HG03439 (cell line): ENCODE results near the gene MGST3.
A peak's percentile ranks its signal among the peaks of the same experiment; 100 is the strongest.
"Not testable (repeated sequence)": the region's sequence is repeated elsewhere in the genome, so short reads cannot be mapped to it uniquely, and the experiment has no call there.

ENCODE experiments used
- ATAC-seq: cut with Tn5 transposase; IDR thresholded peaks from one replicate; pipeline ENCODE4 v1.9.1; 2021; ENCODE audit warnings: mild to moderate bottlenecking, moderate library complexity; ENCODE audit not compliant: unreplicated experiment

Gene MGST3

GRCh38 chr1:165630629-165631341, at the start of gene MGST3:
Gene MGST3, plus strand, starts transcription at chr1:165631234. Its CDS starts 18,614 bp downstream, at chr1:165649848.
- ATAC-seq = peak; percentile 89

DNA sequence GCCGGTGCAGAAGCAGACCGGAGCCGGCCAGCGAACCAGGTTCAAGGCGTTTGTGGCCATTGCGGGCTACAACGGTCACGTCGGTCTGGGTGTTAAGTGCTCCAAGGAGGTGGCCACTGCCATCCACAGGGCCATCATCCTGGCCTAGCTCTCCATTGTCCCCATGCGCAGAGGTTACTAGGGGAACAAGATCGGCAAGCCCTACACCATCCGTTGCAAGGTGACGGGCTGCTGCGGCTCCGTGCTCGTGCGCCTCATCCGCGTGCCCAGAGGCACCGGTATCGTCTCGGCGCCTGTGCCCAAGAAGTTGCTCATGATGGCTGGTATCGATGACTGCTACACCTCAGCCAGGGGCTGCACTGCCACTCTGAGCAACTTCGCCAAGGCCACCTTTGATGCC, 49.1 kb upstream of the MGST3 start:
- no peak for ATAC-seq

GRCh38 chr1:165586398-165586797, 44.6 kb upstream of the MGST3 start:
- no peak for ATAC-seq

DNA sequence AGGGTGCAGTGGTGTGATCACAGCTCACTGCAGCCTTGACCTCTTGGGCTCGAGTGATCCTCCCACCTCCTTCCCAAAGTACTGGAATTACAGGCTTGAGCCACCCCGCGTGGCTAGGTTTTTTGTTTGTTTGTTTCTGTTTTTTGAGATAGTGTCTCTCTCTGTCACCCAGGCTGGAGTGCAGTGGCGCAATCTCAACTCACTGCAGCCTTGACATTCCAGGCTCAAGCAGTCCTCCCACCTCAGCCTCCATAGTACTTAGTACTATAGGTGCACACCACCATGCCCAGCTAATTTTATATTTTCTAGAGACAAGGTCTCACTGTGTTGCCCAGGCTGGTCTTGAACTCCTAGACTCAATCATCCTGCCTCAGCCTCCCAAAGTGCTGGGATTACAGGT, 39.6 kb upstream of the MGST3 start:
- not testable (repeated sequence) for ATAC-seq

DNA sequence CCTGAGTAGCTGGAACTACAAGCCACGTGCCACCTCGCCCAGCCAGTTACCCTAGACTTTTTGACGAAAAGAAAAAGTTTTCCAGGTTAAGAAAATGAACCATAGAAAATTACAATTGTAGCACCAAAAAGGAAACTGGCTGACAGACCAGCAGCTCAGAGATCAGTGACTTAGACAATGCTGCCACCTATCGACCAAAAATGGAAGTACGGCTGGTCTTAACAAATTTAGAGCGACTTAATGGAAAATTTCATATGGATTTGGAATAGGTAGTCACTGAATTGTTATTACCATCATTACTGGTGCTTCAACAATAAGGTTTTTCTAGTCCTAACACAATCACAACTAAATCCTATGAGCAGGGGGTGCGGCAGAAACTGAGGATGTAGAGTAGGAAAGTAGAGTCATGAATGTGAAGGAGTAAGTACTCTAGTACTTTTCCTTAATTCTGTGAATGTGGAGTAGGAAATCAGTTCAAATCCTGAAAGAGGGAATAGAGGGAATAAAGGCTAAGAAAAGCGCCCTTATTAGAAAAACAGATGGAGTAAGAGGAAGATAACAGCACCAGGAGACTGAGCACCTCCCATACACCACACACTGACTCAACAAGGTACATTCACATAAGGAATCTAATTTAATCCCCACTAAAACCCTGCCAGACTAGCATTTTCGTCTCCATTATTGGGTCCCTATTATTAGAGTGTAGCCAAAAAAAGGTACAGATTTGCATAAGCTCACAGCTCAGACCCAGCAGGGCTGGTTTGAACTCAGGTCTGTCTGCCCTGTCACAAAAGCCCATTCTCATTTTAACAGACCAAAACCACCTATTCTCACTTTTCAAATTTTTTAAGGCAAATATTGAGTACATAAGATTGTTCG, 37.9 kb upstream of the MGST3 start:
- no peak for ATAC-seq

- no peak for ATAC-seq
Measured at GRCh38 chr1:165595246-165595938, 35.6 kb upstream of the MGST3 start.

DNA sequence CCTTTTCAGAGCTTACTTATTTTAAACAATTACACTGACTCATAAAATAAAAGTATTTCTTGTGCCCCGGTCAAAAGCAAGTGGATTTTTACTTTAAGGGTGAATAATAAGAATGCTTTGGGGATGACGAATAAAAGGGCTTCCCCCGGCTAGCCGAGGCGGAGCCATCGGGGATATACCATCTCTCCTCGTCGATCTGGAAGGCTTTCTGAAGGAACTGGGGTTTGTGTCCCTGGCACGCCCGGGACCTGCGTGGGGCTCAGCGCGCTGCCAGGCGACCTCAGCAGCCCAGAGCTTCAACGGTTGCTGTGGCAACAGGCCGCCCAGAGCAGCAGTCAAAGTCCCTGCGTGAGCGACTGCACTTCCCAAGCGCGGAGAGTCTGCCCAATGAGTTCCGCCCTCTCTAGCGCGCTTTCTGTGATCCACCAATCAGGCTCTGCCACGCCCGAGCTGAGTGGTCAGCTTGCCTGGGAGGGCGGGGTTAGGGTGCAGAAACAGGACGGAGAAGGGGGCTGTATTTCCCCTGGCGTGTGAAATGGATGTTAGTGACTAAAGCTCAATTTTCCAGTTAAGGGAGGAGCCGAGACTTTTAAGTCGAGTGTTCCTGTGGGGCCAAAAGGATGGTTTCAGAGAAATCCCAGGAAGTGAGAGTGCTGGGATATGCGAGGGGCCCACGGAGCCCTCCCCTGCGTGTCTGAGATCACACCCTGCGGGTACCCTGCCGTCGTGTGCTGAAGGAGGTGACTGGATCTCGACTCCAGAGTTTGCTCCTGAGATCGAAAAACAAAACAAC, 33.0 kb upstream of the MGST3 start:
- peak; percentile 99 for ATAC-seq

DNA sequence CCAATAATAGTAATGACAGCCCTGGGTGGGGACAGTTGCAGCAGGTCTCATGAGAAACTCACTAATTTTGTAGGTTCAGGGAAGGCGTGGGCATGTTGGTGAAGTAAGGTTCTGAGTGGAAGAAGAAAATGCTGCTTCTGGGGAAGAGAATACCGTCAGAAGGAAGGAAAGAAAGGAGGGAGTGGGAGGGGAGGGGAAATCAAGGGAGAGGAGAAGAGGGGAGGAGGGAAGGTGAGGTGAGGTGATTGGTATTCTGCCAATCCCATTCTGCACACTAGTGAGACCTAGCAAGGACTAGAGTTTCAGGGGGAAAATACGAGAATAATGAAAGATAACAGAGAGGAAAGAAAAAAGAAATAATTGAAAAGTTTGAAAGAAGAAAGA, 32.4 kb upstream of the MGST3 start:
- no peak for ATAC-seq

DNA sequence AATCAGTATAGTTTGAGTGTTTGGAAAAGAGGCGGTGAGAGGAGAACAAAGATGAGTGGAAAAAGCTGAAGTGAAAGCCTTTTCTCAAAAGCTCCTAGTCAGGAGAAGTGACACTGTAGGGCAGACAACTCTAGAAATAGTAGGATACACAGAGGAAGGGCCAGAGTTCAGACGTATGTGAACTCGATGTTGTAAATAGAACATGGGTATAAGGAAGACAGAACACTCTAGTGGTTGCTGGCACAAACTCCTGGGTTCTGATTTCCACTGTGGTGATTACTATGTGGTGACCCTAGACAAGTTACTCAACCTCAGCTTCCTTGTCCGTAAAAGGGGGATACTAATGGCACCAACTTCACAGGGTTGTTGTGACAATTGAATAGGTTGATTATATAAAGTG, 30.2 kb upstream of the MGST3 start:
- no peak for ATAC-seq

- no peak for ATAC-seq
Measured at GRCh38 chr1:165603810-165604209, 27.2 kb upstream of the MGST3 start.

GRCh38 chr1:165605246-165605645, 25.8 kb upstream of the MGST3 start:
- no peak for ATAC-seq

DNA sequence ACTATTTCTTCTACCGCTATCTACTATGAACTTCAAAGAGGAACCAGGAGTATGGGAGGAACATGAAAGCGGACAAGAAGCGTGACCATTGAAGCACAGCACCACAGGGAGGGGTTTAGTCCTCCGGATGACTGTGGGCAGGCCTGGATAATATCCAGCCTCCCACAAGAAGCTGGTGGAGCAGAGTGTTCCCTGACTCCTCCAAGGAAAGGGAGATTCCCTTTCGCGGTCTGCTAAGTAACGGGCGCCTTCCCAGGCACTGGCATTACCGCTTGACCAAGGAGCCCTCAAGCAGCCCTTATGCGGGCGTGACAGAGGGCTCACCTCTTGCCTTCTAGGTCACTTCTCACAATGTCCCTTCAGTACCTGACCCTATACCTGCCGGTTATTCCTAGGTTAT, 24.4 kb upstream of the MGST3 start:
- ATAC-seq = not testable (repeated sequence)

GRCh38 chr1:165610866-165611265, 20.2 kb upstream of the MGST3 start:
- ATAC-seq = no peak

- no peak for ATAC-seq
Measured at GRCh38 chr1:165612062-165612461, 19.0 kb upstream of the MGST3 start.

DNA sequence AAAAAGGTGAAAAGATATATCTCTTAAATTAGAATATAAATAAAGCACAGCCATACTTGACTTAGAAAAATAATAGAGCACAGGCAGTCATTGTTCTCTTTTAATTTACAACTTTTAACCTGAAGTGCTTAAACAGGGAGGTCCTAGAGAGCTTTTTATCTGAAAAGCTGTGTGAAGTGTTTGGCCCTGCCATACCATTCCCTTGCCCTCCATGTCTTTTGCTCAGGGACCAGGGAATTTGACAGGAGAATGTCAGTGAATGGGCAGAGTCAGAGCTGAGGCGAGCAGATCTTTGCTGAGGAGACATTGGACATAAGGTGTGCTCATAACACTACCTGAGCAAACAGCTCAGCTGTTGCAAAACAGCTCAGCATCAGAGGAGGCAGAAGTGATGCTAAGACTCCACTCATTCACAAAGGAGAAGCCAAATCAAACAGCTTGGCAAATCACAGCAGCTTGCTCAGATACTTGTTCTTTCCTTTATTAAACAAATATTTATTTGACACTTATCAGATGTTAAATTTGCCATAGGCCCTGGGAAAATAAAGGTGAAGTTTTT, 14.9 kb upstream of the MGST3 start:
- ATAC-seq = no peak

- no peak for ATAC-seq
Measured at GRCh38 chr1:165616987-165617546, 14.0 kb upstream of the MGST3 start.

DNA sequence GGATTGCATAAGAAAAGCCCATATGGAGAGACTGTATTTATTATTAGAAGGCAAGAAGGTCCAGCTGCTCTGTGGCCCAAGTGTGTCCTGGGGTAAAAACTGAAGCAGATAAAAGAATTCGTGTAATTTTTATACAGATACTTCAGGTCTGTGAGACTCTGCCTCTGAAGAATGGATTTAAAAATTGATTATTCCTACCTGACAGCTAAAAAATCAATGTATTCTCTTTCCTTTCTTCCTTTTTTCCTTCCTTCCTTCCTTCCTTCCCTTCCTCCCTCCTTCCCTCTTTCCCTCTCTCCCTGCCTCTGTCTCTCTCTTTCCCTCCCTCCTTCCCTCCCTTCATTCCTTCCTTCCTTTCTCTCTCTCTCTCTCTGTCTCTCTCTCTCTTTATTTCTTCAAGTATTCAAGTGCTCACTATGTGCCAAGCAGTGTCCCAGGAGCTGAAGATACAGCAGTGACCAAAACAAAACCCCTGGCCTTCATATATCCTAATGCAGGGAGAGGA, 11.3 kb upstream of the MGST3 start:
- no peak for ATAC-seq

DNA sequence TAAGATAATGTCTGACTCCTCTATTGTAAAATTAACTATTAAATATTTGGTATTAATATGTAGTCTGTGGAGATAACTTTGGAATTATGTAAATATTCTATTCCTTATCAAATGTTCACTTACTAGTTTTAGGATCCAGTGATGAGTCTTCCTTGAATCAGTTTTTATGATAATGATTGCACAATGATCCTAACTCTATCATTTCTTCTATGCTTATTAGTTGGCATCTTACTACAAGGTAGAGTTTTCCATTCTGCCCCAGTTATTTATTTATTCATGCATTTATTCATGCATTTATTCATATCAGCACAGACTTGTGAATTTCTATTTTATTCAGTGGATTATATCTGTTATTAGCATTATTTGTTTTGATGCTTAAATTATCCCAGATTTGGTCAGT, 7.4 kb upstream of the MGST3 start:
- no peak for ATAC-seq

GRCh38 chr1:165624441-165624840, 6.6 kb upstream of the MGST3 start:
- no peak for ATAC-seq
